SK-N-SH (cell line): ENCODE results near the gene CDK5R2. TPM values are rescaled to one million over a fixed set of nuclear protein-coding genes. Genes with fewer than 3 reads are reported as not detected.
A peak's percentile ranks its signal among the peaks of the same experiment; 100 is the strongest.

Experiments
- CTCF ChIA-PET: fragments of 300-600, 350-600 bp; formaldehyde crosslinking; extraction: SDS; loops from one replicate; lab custom pipeline; 2021; lab: Yijun Ruan, JAX
- POLR2A ChIA-PET: fragments of 350-600 bp; sonication (Branson Sonifier 250); formaldehyde crosslinking; extraction: SDS; loops from one replicate; lab custom pipeline; 2020; ENCODE audit warnings: antibody characterized with exemption, inconsistent platforms; lab: Yijun Ruan, JAX
- DNase-seq: peaks from one replicate; pipeline ENCODE4 v3.0.0; 2012
- H2AFZ ChIP-seq: fragments of 200-600 bp; sonication (generic); 2 replicates; pipeline ENCODE4 v1.8.1; 2016; ENCODE audit warnings: antibody characterized with exemption, mild to moderate bottlenecking, low read depth
- H3F3A ChIP-seq: fragments of 200-600 bp; sonication (generic); replicated peaks from 2 replicates; pipeline ENCODE3; 2016; ENCODE audit warnings: antibody characterized with exemption, mild to moderate bottlenecking; ENCODE audit not compliant: insufficient read depth
- H3K27ac ChIP-seq, 2 experiments: fragments of 200-500 bp in 1 of 2; fragments of 200-600 bp in 1 of 2; sonication (Bioruptor generic) in 1 of 2; sonication (generic), shearing (Covaris generic) in 1 of 2; 2 replicates each; pipeline versions ENCODE4 v1.5.1 to v1.6.1; 2014 to 2016; ENCODE audit warnings: low read depth in 2 of 2, inconsistent platforms in 1 of 2, low read length in 1 of 2, mild to moderate bottlenecking in 1 of 2, mixed read lengths in 1 of 2
- H3K27me3 ChIP-seq: fragments of 200-600 bp; sonication (generic), shearing (Covaris generic); 2 replicates; pipeline ENCODE4 v1.6.1; 2016; ENCODE audit warnings: mixed run types; ENCODE audit not compliant: insufficient read depth
- H3K36me3 ChIP-seq, 2 experiments: fragments of 200-500 bp in 1 of 2; fragments of 200-600 bp in 1 of 2; sonication (Bioruptor generic) in 1 of 2; sonication (generic) in 1 of 2; replicated peaks in 1 of 2; 2 replicates each; pipeline versions ENCODE3 to v1.5.1; 2014 to 2016; ENCODE audit warnings: low read length in 1 of 2, mild to moderate bottlenecking in 1 of 2; ENCODE audit not compliant: insufficient read depth in 2 of 2, control insufficient read depth in 1 of 2
- H3K4me1 ChIP-seq, 2 experiments: fragments of 200-500 bp in 1 of 2; fragments of 200-600 bp in 1 of 2; sonication (Bioruptor generic) in 1 of 2; sonication (generic), shearing (Covaris generic) in 1 of 2; 2 replicates each; pipeline versions ENCODE4 v1.5.1 to v1.6.1; 2014 to 2016; ENCODE audit warnings: low read depth in 1 of 2, low read length in 1 of 2, mixed run types in 1 of 2; ENCODE audit not compliant: insufficient read depth in 2 of 2, control insufficient read depth in 1 of 2
- H3K4me2 ChIP-seq: fragments of 200-600 bp; sonication (generic), shearing (Covaris generic); 2 replicates; pipeline ENCODE4 v1.6.1; 2017; ENCODE audit warnings: mixed run types
- H3K4me3 ChIP-seq, 2 experiments: fragments of 200-500 bp in 1 of 2; fragments of 200-600 bp in 1 of 2; sonication (Bioruptor generic) in 1 of 2; sonication (generic), shearing (Covaris generic) in 1 of 2; 2 replicates each; pipeline versions ENCODE4 v1.5.1 to v1.8.1; 2014 to 2016; ENCODE audit warnings: low read depth in 2 of 2, inconsistent platforms in 1 of 2, low read length in 1 of 2, mild to moderate bottlenecking in 1 of 2, mixed read lengths in 1 of 2, moderate library complexity in 1 of 2
- H3K79me2 ChIP-seq: fragments of 200-600 bp; sonication (generic); 2 replicates; pipeline ENCODE4 v1.8.1; 2017; ENCODE audit warnings: mild to moderate bottlenecking; ENCODE audit not compliant: insufficient read depth
- H3K9ac ChIP-seq: fragments of 200-600 bp; sonication (generic); 2 replicates; pipeline ENCODE4 v1.6.1; 2017; ENCODE audit warnings: mixed run types
- H3K9me2 ChIP-seq: fragments of 200-600 bp; sonication (generic); 2 replicates; pipeline ENCODE4 v1.6.1; 2017; ENCODE audit warnings: mixed run types
- H3K9me3 ChIP-seq: fragments of 200-600 bp; sonication (generic); 2 replicates; pipeline ENCODE4 v1.6.1; 2017; ENCODE audit warnings: mixed run types, mild to moderate bottlenecking, moderate library complexity
- H4K20me1 ChIP-seq: fragments of 200-600 bp; sonication (generic); 2 replicates; pipeline ENCODE4 v1.6.1; 2017; ENCODE audit warnings: mild to moderate bottlenecking, mixed run types; ENCODE audit not compliant: insufficient read depth
- ELF1 ChIP-seq: IDR thresholded peaks from 2 replicates; pipeline ENCODE4 v1.4.0; 2012
- FOXM1 ChIP-seq: IDR thresholded peaks from 2 replicates; pipeline ENCODE4 v1.4.0; 2012; ENCODE audit warnings: low read depth, mild to moderate bottlenecking
- GATA2 ChIP-seq: sonication (generic); formaldehyde crosslinking; IDR thresholded peaks from 2 replicates; pipeline ENCODE4 v1.5.0; 2020; ENCODE audit warnings: mild to moderate bottlenecking, missing genetic modification reagents
- MXI1 ChIP-seq: IDR thresholded peaks from 2 replicates; pipeline ENCODE4 v1.6.1; 2012; ENCODE audit warnings: mild to moderate bottlenecking, low read depth, low read length, improper control_type of control experiment
- NFIC ChIP-seq: IDR thresholded peaks from 2 replicates; pipeline ENCODE4 v1.4.0; 2012; ENCODE audit warnings: borderline replicate concordance
- NRF1 ChIP-seq: IDR thresholded peaks from 2 replicates; pipeline ENCODE4 v1.6.1; 2012; ENCODE audit warnings: low read depth, mild to moderate bottlenecking, low read length
- POLR2AphosphoS5 ChIP-seq: IDR thresholded peaks from 2 replicates; pipeline ENCODE4 v1.6.1; 2012; ENCODE audit warnings: low read depth, low read length
- RFX5 ChIP-seq: IDR thresholded peaks from 2 replicates; pipeline ENCODE4 v1.6.1; 2012; ENCODE audit warnings: mild to moderate bottlenecking, improper control_type of control experiment, low read length
- SMC3 ChIP-seq: IDR thresholded peaks from 2 replicates; pipeline ENCODE4 v1.6.1; 2012; ENCODE audit warnings: low read depth, low read length, improper control_type of control experiment
- WGBS: methylation state at CpG from one replicate; pipeline ENCODE4 v1.1.6; 2017; ENCODE audit warnings: low lambda C conversion rate; 5-methylcytosine and 5-hydroxymethylcytosine counted together
- polyA plus RNA-seq, 3 experiments: library from polyadenylated mRNA; depleted of rRNA; stranded (reverse); fragments of >200 nt; gene quantifications; 2 replicates each; pipeline ENCODE4 v1.2.3, GENCODE V29; 2012
- TF ChIP-seq, protein P1 (sequence below): fragments of 150-350 bp; IDR thresholded peaks from 2 replicates; pipeline ENCODE4 v1.6.1; 2017; ENCODE audit warnings: antibody characterized with exemption, low read length, low read depth, borderline replicate concordance
- TF ChIP-seq, protein P2 (sequence below): fragments of 150-350 bp; IDR thresholded peaks from 2 replicates; pipeline ENCODE4 v1.6.1; 2016; ENCODE audit warnings: mild to moderate bottlenecking, low read depth, low read length
- TF ChIP-seq, protein P3 (sequence below): IDR thresholded peaks from 2 replicates; pipeline ENCODE4 v1.4.0; 2012; ENCODE audit warnings: low read depth, borderline replicate concordance
- TF ChIP-seq, protein P4 (sequence below): fragments of 200-600 bp; sonication (generic); IDR thresholded peaks from 2 replicates; pipeline ENCODE4 v1.6.1; 2017; ENCODE audit warnings: antibody characterized with exemption, mild to moderate bottlenecking, moderate library complexity

The CDK5R2 gene
- polyA plus RNA-seq, 1 of the 3 experiments (the other 2 are of a cell fraction): 0.26 TPM

DNA sequence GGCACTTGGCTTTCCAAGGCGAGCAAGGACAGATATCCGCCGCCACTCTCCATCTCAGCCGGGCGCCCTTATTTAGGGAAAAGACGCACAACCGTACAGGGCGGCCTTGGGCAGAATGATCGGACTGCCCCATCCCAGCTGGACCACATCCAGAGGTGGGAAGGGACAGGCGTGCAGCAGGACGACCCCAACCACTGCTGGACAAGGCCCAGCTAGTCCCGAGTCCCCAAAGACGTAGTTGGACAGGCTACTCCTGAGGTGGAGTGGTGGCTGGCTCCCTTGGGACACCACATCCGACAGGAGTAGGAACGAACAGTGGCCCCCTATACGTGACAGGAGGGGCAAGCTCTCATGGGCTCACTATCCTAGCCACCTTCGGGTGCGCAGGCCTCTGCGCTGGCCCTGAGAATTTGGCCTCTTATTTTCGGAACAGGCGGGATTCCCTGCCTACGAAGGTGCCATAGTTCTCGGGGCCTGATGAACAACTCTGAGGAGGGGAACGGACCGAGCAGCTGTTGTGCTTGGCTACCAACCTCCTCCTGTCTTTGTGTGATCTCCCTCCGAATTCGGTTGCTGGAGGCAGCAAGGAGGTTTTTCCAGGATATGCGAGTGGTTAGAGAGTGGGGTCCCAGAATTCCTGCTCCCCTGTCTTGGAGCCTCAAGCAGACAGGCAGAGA is 23.3 kb downstream of the CDK5R2 start:
- Histone ChIP-seq H4K20me1 (no peaks in the 10 kb centered on the region), H3K27ac (peak overlapping the region in 1 of 2 experiments; percentile 89; a peak in 2 of 4 replicates), H3K4me1 (peaks cover 0 to 34% of the 10 kb centered on the region in 2 experiments; a peak in 2 of 4 replicates), H3F3A (no peaks in the 10 kb centered on the region), H3K27me3 (peaks cover 42% of the 10 kb centered on the region), H3K79me2 (no peaks in the 10 kb centered on the region), H3K9me2 (no peaks in the 10 kb centered on the region), H3K9ac (no peak overlapping the region), H3K4me2 (no peak overlapping the region), H3K4me3 (peak overlapping the region in 1 of 2 experiments; percentile 45; a peak in 1 of 4 replicates), H3K9me3 (no peaks in the 10 kb centered on the region), H3K36me3 (no peaks in the 10 kb centered on the region), H2AFZ (no peak overlapping the region)
- POLR2A ChIA-PET: interaction anchor here (1.2 to 6.4 kb wide), 3 partner anchors 14 to 19 kb away, joined by 4 to 89 read pairs (median 21); no protein-coding TSS in a partner anchor
- TF ChIP-seq ELF1 (no peak), FOXM1 (no peak), GATA2 (no peak), NFIC (no peak), NRF1 (no peak), RFX5 (no peak), MXI1 (no peak), POLR2AphosphoS5 (no peak), SMC3 (no peak)
- TF ChIP-seq, protein P1, sequence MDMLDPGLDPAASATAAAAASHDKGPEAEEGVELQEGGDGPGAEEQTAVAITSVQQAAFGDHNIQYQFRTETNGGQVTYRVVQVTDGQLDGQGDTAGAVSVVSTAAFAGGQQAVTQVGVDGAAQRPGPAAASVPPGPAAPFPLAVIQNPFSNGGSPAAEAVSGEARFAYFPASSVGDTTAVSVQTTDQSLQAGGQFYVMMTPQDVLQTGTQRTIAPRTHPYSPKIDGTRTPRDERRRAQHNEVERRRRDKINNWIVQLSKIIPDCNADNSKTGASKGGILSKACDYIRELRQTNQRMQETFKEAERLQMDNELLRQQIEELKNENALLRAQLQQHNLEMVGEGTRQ: no peak
- TF ChIP-seq, protein P2, sequence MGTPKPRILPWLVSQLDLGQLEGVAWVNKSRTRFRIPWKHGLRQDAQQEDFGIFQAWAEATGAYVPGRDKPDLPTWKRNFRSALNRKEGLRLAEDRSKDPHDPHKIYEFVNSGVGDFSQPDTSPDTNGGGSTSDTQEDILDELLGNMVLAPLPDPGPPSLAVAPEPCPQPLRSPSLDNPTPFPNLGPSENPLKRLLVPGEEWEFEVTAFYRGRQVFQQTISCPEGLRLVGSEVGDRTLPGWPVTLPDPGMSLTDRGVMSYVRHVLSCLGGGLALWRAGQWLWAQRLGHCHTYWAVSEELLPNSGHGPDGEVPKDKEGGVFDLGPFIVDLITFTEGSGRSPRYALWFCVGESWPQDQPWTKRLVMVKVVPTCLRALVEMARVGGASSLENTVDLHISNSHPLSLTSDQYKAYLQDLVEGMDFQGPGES: no peak
- TF ChIP-seq, protein P3, sequence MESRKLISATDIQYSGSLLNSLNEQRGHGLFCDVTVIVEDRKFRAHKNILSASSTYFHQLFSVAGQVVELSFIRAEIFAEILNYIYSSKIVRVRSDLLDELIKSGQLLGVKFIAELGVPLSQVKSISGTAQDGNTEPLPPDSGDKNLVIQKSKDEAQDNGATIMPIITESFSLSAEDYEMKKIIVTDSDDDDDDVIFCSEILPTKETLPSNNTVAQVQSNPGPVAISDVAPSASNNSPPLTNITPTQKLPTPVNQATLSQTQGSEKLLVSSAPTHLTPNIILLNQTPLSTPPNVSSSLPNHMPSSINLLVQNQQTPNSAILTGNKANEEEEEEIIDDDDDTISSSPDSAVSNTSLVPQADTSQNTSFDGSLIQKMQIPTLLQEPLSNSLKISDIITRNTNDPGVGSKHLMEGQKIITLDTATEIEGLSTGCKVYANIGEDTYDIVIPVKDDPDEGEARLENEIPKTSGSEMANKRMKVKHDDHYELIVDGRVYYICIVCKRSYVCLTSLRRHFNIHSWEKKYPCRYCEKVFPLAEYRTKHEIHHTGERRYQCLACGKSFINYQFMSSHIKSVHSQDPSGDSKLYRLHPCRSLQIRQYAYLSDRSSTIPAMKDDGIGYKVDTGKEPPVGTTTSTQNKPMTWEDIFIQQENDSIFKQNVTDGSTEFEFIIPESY: no peak
- TF ChIP-seq, protein P4, sequence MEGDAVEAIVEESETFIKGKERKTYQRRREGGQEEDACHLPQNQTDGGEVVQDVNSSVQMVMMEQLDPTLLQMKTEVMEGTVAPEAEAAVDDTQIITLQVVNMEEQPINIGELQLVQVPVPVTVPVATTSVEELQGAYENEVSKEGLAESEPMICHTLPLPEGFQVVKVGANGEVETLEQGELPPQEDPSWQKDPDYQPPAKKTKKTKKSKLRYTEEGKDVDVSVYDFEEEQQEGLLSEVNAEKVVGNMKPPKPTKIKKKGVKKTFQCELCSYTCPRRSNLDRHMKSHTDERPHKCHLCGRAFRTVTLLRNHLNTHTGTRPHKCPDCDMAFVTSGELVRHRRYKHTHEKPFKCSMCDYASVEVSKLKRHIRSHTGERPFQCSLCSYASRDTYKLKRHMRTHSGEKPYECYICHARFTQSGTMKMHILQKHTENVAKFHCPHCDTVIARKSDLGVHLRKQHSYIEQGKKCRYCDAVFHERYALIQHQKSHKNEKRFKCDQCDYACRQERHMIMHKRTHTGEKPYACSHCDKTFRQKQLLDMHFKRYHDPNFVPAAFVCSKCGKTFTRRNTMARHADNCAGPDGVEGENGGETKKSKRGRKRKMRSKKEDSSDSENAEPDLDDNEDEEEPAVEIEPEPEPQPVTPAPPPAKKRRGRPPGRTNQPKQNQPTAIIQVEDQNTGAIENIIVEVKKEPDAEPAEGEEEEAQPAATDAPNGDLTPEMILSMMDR: no peak
- DNase-seq: peak; percentile 7
- CTCF ChIA-PET: interaction anchor here (0.8 to 12.4 kb wide), 15 partner anchors 9 to 177 kb away, joined by 3 to 208 read pairs (median 11); partner anchors contain the start of genes CDK5R2 and CRYBA2
- WGBS: 66% methylated on average over 15 of the region's 28 CpGs
